ENCODE data around the gene SNX9. TPM values are rescaled to one million over a fixed set of nuclear protein-coding genes. Genes with fewer than 3 reads are reported as not detected.

Gene SNX9
- total RNA-seq, 2 experiments from 2014 or later = 59.3 to 59.7 TPM

DNA sequence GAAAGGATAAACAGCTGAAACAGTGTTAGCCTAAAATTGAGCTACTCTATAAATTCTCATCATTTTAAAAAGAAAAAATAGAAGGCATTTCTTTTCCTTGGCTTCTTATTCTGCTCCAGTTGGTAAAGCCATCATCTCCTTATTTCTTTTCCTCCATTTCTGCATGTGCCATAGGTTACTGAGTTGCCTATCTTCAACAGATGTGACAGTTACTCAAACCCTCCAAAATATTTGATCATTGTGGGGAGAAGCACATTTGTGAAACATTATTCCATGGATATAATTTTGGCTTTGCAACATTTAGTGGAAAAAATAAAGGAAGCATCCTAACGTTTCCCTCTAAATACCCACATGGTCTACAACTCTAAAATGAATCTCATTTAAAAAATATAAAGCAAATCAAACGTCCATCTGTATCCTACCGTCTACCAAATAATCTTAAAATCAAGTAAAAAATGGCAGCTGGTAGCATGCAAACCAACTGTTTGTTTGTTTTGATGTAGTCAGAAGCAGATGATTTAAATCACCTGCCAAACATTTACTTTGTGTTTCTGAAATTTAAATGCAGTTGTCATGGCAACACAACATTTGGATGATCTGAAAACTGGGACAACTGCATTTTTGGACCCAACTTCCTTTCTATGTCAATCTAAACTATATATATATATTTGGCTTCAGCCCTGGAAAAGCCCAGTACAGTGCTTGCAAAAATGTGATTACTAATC lies 16.8 kb upstream of the SNX9 start:
- no peak overlapping the region for H3K4me3 Mint-ChIP-seq

DNA sequence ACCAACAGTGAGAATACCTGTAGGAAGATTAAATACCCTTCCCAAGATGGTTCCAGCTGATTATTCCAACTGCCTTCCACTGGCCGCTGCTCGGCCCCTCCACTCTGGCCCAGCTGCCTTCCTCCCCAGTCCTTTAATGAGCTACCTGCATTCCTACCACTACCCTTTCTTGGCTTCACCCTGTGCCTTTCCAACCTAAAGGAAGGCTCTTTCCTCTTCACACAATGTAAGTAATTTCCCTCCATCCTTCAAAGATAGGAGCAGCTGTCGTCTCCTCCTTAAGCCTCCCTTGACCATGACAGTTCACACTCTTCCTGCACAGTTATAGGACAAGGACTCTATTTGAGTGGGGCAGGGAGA lies 16.2 kb upstream of the SNX9 start:
- intact Hi-C loops (cut with micrococcal nuclease) = no loop called here
- H3K36me3 Mint-ChIP-seq = peaks cover 9% of the 10 kb centered on the region
- DNase-seq = no peak
- H3K9me3 Mint-ChIP-seq = peaks cover 22% of the 10 kb centered on the region
- CTCF ChIA-PET = no interaction called here
- POLR2A ChIA-PET = interaction anchor here (1.3 kb wide), 1 partner anchor 43 kb away, joined by 3 read pairs; no protein-coding TSS in a partner anchor
- no peak overlapping the region for H3K27ac Mint-ChIP-seq
- H3K4me1 Mint-ChIP-seq (ENCODE audit: low read depth) = peaks cover 23% of the 10 kb centered on the region
- H3K27me3 Mint-ChIP-seq = peaks cover 6% of the 10 kb centered on the region
- no peak overlapping the region for H3K4me3 Mint-ChIP-seq

More for the DNA sequence above, 16.8 kb upstream of the SNX9 start:
- POLR2A ChIA-PET = interaction anchor here (1.3 kb wide), 1 partner anchor 43 kb away, joined by 3 read pairs; no protein-coding TSS in a partner anchor
- CTCF ChIA-PET = no interaction called here
- DNase-seq = no peak
- Mint-ChIP-seq H3K36me3 (peaks cover 9% of the 10 kb centered on the region), H3K9me3 (peaks cover 22% of the 10 kb centered on the region), H3K27ac (no peak overlapping the region), H3K27me3 (peaks cover 8% of the 10 kb centered on the region), H3K4me1 (ENCODE audit: low read depth) (peaks cover 28% of the 10 kb centered on the region)
- intact Hi-C loops (cut with micrococcal nuclease) = no loop called here

DNA sequence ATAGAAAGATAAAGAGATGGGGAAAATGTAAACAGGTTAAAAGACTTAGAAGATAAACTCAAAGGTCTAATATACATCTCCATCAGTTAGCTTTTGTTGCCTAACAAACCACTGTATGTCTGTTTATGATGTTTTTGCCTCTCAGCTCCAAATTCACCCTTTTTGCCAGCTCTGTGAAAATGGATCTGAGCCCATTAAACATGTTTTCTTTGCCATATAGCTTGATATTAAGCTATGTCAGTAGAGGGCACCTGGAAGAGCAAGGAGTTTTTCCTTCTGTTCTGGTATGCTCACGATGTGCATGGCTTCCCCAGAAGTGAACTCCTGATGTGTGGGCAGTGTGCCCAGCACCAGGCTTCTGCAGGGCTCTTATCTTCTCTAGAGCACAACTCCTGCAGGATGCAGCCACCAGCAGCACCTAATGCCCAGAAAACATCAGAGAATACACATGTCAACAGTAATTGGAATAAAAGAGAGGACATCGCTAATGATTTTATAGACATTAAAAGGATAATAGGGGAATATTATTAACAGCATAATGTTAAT lies 14.6 kb upstream of the SNX9 start:
- CTCF ChIA-PET = interaction anchor here (0.7 to 1.2 kb wide), 3 partner anchors 52 to 144 kb away, joined by 3 read pairs; no protein-coding TSS in a partner anchor
- Mint-ChIP-seq H3K27ac (no peak overlapping the region), H3K36me3 (peaks cover 9% of the 10 kb centered on the region), H3K9me3 (peaks cover 22% of the 10 kb centered on the region), H3K4me1 (ENCODE audit: low read depth) (peaks cover 30% of the 10 kb centered on the region), H3K4me3 (no peak overlapping the region), H3K27me3 (peaks cover 3% of the 10 kb centered on the region)
- intact Hi-C loops (cut with micrococcal nuclease) = no loop called here
- no peak for DNase-seq
- POLR2A ChIA-PET = no interaction called here

DNA sequence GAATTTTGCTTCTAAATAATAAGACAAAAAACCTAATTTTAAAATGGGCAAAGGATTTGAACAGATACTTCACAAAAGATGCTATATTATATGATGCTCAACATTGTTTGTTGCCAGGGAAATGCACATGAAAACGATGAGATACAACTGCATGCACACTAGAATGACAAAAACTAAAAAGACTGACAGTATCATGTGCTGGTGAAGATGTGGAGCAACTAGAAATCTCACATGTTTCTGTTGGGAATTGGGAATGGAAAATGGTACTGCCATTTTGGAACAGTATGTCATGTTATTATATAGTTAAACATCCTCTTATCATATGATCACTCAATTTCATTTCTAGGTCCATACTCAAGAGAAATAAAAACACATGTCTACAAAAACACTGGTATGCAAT lies 13.4 kb upstream of the SNX9 start:
- H3K4me3 Mint-ChIP-seq = no peak overlapping the region
- H3K27ac Mint-ChIP-seq = no peak overlapping the region
- intact Hi-C loops (cut with micrococcal nuclease) = no loop called here
- peaks cover 22% of the 10 kb centered on the region for H3K9me3 Mint-ChIP-seq
- H3K4me1 Mint-ChIP-seq (ENCODE audit: low read depth) = peaks cover 30% of the 10 kb centered on the region
- ChIA-PET POLR2A (no interaction called here), CTCF (no interaction called here)
- peaks cover 9% of the 10 kb centered on the region for H3K36me3 Mint-ChIP-seq
- peaks cover 3% of the 10 kb centered on the region for H3K27me3 Mint-ChIP-seq
- no peak for DNase-seq

DNA sequence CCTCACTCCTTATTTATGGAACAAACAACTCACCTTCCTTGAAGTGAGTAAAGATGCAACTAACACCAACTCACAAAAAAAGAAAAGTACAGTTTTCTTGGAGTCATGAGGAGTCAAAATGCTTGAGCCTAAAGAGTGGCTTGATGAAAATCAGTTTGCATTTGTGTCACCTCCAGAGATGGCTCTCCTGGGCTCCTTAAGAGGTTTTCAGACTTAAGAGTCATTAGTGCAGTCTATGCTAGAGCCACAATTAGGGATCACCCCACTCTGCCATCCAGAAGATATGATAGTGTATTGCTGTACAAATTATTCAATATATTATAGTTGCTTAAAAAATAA lies 11.9 kb upstream of the SNX9 start:
- CTCF ChIA-PET = no interaction called here
- peaks cover 22% of the 10 kb centered on the region for H3K9me3 Mint-ChIP-seq
- H3K27ac Mint-ChIP-seq = no peak overlapping the region
- intact Hi-C loops (cut with micrococcal nuclease) = no loop called here
- POLR2A ChIA-PET = no interaction called here
- peaks cover 31% of the 10 kb centered on the region for H3K4me1 Mint-ChIP-seq (ENCODE audit: low read depth)
- H3K27me3 Mint-ChIP-seq = peaks cover 3% of the 10 kb centered on the region
- peaks cover 9% of the 10 kb centered on the region for H3K36me3 Mint-ChIP-seq
- no peak for DNase-seq
- H3K4me3 Mint-ChIP-seq = no peak overlapping the region

DNA sequence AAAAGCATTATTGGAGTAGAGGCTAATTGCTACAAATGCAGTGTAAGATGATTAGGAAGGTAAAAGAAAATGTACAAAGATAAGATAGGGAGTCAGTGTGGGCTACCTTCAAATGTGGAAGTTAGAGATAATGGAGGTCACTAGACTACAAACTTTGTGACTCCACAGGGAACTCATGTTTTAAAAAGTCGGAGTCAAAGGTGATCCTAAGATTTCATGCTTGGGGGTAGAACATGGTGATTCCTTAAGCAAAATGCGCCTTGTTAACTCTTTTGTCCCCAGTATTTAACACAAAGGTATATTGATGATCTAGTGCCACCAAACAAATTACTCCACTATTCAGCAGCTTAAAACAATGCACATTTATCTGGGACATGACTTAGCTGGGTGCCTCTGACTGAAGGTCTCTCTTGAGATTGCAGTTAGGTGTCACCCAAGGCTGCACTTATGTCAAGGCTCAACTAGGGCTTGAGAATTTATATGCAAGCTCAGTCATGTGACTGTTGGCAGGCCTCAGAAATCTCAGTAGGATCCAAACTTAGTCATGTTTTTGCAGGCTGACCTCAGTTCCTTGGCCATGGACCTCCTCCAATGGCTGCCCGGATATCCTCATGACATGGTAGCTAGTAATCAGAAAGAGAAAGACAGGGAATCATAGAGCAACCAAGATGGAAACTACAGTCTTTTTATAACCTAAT lies 11.4 kb upstream of the SNX9 start:
- Mint-ChIP-seq H3K4me1 (ENCODE audit: low read depth) (peaks cover 31% of the 10 kb centered on the region), H3K27ac (no peak overlapping the region), H3K27me3 (peaks cover 3% of the 10 kb centered on the region), H3K36me3 (peaks cover 9% of the 10 kb centered on the region), H3K4me3 (no peak overlapping the region), H3K9me3 (peaks cover 22% of the 10 kb centered on the region)
- ChIA-PET POLR2A (no interaction called here), CTCF (no interaction called here)
- intact Hi-C loops (cut with micrococcal nuclease) = no loop called here
- no peak for DNase-seq

DNA sequence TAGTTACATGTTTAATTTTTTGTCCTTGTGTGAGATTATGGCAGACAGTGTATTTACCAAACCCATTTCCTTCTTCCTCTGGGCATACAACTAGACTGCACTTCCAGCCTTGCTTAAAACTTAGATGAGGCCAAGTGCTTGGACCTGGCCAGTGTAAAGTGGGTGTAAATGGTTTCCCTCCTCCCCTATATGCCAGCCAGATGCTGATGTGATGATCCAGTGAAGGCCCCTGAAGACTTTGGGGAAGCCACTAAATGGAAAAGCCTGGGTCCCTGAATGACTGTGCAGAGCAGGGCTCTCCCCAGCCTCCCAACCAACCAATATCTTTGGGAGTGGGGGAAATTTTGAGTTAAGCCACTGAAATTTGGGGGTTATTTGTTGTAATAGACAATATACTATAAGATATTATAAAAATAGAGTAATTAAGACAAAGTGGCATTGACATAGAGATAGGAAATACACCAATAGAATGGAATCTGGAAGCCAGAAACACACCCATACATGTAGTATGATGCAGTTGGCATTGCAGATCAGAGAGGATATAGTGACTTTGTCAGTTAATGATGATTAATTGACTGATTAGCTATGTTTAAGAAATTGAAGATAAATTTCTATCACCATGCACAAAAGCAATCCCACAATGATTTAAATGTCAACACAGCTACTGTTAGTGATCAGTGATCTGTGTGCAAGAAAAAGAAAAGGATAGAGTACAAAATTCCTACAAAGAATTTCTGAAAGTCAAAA lies 10.4 kb upstream of the SNX9 start:
- H3K27me3 Mint-ChIP-seq = peaks cover 5% of the 10 kb centered on the region
- peaks cover 19% of the 10 kb centered on the region for H3K9me3 Mint-ChIP-seq
- intact Hi-C loops (cut with micrococcal nuclease) = no loop called here
- ChIA-PET POLR2A (no interaction called here), CTCF (no interaction called here)
- DNase-seq = no peak
- peaks cover 31% of the 10 kb centered on the region for H3K4me1 Mint-ChIP-seq (ENCODE audit: low read depth)
- no peak overlapping the region for H3K27ac Mint-ChIP-seq
- H3K4me3 Mint-ChIP-seq = no peak overlapping the region
- peaks cover 7% of the 10 kb centered on the region for H3K36me3 Mint-ChIP-seq

DNA sequence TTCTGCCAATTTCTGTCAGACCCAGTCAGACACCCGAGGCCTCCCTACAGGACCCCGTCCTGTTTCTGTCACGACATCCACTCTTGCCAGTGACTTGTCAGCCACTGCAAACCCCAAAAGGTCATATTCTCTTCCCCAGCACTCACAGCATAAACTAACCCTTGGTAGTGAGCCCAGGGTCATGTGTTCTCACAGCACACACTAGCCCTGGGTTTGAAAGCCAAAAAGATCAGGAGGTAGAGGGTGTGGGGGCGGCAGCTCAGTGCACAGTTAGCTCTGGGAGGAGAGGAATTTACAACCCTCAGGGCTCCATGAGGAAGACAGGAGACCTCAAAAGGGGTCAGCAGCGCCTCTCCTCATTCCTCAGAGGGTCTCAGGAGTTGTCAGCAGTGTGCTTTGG lies 9.9 kb upstream of the SNX9 start:
- no peak for DNase-seq
- ChIA-PET POLR2A (no interaction called here), CTCF (interaction anchor here (0.7 kb wide), 1 partner anchor 52 kb away, joined by 3 read pairs; no protein-coding TSS in a partner anchor)

DNA sequence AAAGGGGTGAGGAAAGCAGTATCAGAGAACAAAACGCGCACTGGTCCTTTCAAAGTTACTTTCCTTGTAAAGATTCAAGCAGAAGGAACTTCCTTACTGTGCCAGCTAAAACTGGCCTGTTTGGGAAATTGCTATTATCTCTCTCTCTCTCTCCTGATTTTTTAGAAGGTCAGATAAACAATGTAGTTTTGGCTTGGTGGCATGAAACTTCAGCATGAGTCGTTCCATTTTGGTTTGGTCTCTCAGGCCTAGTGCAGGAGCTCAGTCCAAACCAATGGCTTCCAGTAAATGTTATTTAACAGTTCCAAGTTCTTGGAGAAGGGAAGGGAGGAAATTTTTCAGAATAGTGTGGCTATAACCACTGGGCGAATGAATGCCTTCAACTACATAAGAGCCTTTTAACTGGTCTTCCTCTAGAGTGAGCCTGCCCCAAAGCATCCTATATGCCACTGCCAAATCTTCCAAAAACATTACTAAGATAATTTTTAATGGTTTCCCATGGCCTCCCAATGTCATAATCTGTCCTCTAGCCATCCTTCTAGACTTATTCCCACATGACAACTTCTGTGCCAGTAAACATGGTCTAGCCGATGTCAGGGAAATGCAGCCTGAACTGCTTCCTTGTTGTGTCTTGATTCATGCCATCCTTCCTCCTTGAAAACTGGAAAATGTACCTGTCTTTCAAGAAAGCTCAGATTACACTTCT lies 9.1 kb upstream of the SNX9 start:
- DNase-seq = no peak
- intact Hi-C loops (cut with micrococcal nuclease) = no loop called here
- Mint-ChIP-seq H3K4me3 (no peak overlapping the region), H3K36me3 (peaks cover 3% of the 10 kb centered on the region), H3K4me1 (ENCODE audit: low read depth) (peaks cover 31% of the 10 kb centered on the region), H3K27me3 (peaks cover 5% of the 10 kb centered on the region), H3K9me3 (peaks cover 8% of the 10 kb centered on the region), H3K27ac (no peak overlapping the region)
- CTCF ChIA-PET = interaction anchor here (0.7 kb wide), 1 partner anchor 53 kb away, joined by 3 read pairs; no protein-coding TSS in a partner anchor
- POLR2A ChIA-PET = no interaction called here

More for the DNA sequence above, 9.9 kb upstream of the SNX9 start:
- Mint-ChIP-seq H3K4me1 (ENCODE audit: low read depth) (peaks cover 31% of the 10 kb centered on the region), H3K27me3 (peaks cover 5% of the 10 kb centered on the region), H3K27ac (no peak overlapping the region), H3K9me3 (peaks cover 14% of the 10 kb centered on the region), H3K36me3 (peaks cover 7% of the 10 kb centered on the region), H3K4me3 (no peak overlapping the region)
- intact Hi-C loops (cut with micrococcal nuclease) = no loop called here

DNA sequence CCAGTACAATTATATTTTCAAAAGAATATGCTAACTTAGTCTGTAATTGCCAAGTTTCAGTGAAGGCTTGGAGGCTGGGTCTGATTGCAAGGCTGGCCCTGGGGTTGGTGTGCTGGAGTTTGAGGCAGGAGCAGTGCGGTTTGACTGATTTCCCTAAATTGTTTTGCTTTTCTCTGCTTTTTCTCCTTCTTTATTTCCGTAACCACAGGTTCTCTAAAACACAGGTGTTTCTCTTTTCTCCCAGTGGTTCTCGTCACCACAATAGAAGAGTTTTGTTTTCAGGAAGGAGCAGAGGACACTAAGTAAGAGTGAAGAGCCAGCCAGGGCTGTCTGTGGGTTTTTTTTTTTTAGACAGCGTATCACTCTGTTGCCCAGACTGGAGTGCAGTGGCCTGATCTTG lies 8.2 kb upstream of the SNX9 start:
- Mint-ChIP-seq H3K9me3 (no peaks in the 10 kb centered on the region), H3K4me3 (no peak overlapping the region), H3K4me1 (ENCODE audit: low read depth) (peaks cover 31% of the 10 kb centered on the region), H3K27ac (no peak overlapping the region), H3K27me3 (peaks cover 1% of the 10 kb centered on the region), H3K36me3 (no peaks in the 10 kb centered on the region)
- intact Hi-C loops (cut with micrococcal nuclease) = no loop called here
- POLR2A ChIA-PET = no interaction called here
- CTCF ChIA-PET = interaction anchor here (1.1 kb wide), 1 partner anchor 58 kb away, joined by 3 read pairs; no protein-coding TSS in a partner anchor
- no peak for DNase-seq

DNA sequence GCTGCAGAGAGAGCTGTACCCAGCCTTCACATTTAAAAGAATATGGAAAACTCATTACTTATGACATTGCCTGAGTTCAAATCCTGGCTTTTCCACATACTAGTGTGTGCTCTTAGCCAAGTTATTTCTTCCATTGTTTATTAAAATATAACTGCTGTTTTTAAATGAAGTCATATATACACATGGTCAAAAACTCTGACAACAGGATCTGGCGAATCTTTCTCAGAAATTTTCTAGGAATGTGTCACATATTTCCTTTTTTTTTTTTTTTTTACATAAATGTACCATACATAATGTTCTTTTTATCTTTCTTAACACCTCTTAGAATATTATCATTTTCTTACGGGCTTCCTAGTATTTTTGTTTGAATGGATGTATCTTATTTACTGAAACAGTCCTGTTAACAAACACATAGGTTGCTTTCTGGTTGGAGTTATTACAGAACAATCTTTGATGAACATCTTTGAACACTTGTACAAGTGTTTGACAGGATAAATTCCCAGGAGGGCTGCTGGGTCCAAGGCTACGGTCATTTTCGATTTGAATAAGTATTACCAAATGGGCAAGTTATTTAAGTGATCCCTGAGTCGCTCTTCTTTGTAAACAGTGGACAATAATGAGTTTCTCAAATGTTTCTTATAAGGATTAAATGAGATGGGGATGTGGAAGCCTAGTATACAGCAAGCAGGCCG lies 1.6 kb upstream of the SNX9 start:
- H3K4me3 Mint-ChIP-seq = peak overlapping the region; percentile 61
- H3K36me3 Mint-ChIP-seq = peaks cover 20% of the 10 kb centered on the region
- intact Hi-C loops (cut with micrococcal nuclease) = loop anchor here (5.0 kb wide), 2 partner anchors 161 to 346 kb away; partner anchors contain the start of genes GTF2H5, SERAC1 and SYNJ2
- peak overlapping the region; percentile 71 for H3K27ac Mint-ChIP-seq
- peaks cover 34% of the 10 kb centered on the region for H3K4me1 Mint-ChIP-seq (ENCODE audit: low read depth)
- no peak for DNase-seq
- ChIA-PET POLR2A (interaction anchor here (1.8 kb wide), 1 partner anchor 21 kb away, joined by 5 read pairs; no protein-coding TSS in a partner anchor), CTCF (interaction anchor here (1.2 to 1.4 kb wide), 2 partner anchors 21 to 64 kb away, joined by 3 to 4 read pairs; no protein-coding TSS in a partner anchor)
- H3K9me3 Mint-ChIP-seq = peaks cover 5% of the 10 kb centered on the region
- H3K27me3 Mint-ChIP-seq = peaks cover 1% of the 10 kb centered on the region
